Activated CD4-positive, alpha-beta T cell treated with anti-CD3 and anti-CD28 coated beads for 48 hours (primary cell): Measurements from ENCODE around the gene SIVA1.

ENCODE experiments used
- DNase-seq: peaks from one replicate; pipeline ENCODE4 v3.0.0-alpha.2; 2020

Gene SIVA1

GRCh38 chr14:104798300-104799243 lies 45.6 kb downstream of the SIVA1 start:
- DNase-seq: no peak

GRCh38 chr14:104799244-104800014 lies 46.5 kb downstream of the SIVA1 start:
- DNase-seq: no peak

GRCh38 chr14:104800015-104800770 lies 47.2 kb downstream of the SIVA1 start:
- DNase-seq: peak; percentile 80

- DNase-seq: peak; percentile 72
Measured at GRCh38 chr14:104800771-104801519, 48.0 kb downstream of the SIVA1 start, which contains the start of gene ZBTB42. Gene ZBTB42, plus strand, starts transcription at chr14:104801101. Its CDS starts 97 bp downstream, at chr14:104801198.

- DNase-seq: no peak
Measured at GRCh38 chr14:104801520-104802393, 48.8 kb downstream of the SIVA1 start.

GRCh38 chr14:104802394-104803184 lies 49.6 kb downstream of the SIVA1 start:
- no peak for DNase-seq

- DNase-seq: no peak
Measured at GRCh38 chr14:104803280-104803911, 50.4 kb downstream of the SIVA1 start.

- no peak for DNase-seq
Measured at GRCh38 chr14:104803912-104804410, 51.0 kb downstream of the SIVA1 start.

GRCh38 chr14:104804481-104805325 lies 51.8 kb downstream of the SIVA1 start:
- no peak for DNase-seq

- DNase-seq: no peak
Measured at GRCh38 chr14:104805326-104805678, 52.4 kb downstream of the SIVA1 start.

- no peak for DNase-seq
Measured at GRCh38 chr14:104805941-104806624, 53.1 kb downstream of the SIVA1 start.

GRCh38 chr14:104806625-104807465 lies 53.9 kb downstream of the SIVA1 start:
- DNase-seq: no peak

GRCh38 chr14:104808456-104808855 lies 55.5 kb downstream of the SIVA1 start:
- no peak for DNase-seq
